Left renal cortex interstitium (tissue), 4 donors: ENCODE measurements around the gene CHI3L2. TPM values are rescaled to one million over a fixed set of nuclear protein-coding genes. Genes with fewer than 3 reads are reported as not detected.

Experiments used
- DNase-seq, 4 donors: peaks; one replicate each; pipeline ENCODE4 v3.0.0-alpha.2; 2013; ENCODE audit warnings: low read depth in 4 of 4, low spot score in 2 of 4, missing footprints in 1 of 4
- polyA plus RNA-seq, 4 donors: library from polyadenylated mRNA; unstranded; fragments of 120-200 nt; gene quantifications; one replicate each; pipeline ENCODE4 v1.2.1, GENCODE V29; 2013; ENCODE audit not compliant: insufficient read length in 4 of 4

The CHI3L2 gene
- polyA plus RNA-seq, 4 donors, result 0.07 to 0.22 TPM; not detected in 2

DNA sequence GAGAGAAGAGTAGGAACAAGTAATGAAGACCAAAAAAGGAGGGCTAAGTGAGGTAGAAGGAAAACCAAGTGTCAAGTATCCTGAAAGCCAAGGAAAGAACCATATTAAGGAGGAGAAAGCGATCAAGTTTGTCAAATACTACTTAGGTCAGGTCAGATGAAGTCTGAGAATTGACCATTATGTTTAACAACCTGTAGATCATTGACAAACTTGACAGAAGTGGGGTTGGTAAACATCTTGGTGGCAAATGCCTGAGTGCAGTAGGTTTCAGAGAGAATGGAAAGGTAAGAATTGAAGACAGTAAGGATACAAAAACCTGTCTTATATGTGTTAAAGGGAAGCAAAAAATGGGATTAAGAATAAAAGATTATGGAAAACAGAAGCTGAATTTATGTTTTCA is 59.4 kb downstream of the CHI3L2 start:
- DNase-seq, result no peak

DNA sequence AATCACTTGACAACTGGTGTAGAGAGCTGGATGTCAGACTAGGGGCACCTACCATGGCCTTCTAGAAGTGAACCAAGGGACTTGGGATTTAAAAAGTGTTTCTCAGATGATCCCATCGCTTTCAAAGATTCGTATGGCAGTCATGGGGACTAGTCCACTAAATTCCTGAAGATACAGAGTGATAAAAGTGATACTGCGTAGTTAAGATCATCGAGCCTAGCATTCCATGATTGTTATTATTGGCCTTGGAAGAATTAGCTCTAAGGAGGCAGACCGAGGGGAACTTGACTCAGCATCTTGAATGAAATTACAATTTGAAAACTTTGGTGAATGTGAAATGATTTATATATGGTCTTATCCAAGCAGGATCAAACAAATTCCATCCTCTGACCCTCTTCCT is 61.9 kb downstream of the CHI3L2 start:
- DNase-seq, result no peak

DNA sequence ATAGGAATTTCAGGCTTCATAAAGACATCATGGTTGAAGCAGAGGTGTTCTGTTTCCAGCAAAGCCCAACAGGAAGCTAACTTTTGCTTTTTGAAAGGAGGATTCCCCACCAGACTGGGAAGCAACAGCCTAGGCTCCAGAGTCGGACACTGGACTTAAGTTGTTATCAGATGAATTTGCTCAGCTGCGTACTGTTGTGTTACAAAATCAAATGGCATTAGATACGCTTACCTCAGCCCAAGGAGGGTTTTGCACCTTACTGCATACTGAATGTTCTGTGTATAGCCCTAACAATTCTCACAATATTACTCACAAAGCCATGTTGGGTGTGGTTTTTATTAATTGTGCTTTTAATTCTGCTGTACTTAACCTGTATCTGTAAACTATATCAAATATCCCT is 62.6 kb downstream of the CHI3L2 start:
- no peak for DNase-seq

DNA sequence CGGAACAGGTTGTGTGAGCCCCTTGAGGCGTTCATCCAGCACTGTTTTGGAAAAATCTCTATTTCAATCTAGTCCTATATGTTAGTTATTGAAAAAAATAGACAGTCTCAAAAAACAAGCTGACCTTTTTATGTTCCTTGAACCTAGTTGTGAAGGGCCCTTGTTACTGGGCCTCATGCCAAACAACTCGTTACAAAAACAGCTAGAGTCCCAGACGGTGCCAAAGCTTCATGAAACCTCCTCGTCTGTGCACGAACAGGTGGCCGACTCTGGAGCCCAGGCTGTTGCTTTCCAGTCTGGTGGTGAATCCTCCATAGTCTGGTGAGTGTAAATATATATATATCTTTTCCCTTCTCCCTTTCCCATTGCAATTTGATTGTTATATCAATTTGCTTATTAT is 63.1 kb downstream of the CHI3L2 start, which contains the start of gene CHIA:
Gene CHIA, plus strand, starts transcription at position 222 of the 400 bp plus-strand sequence. CDS start 19,617 bp downstream, outside the sequence.
- DNase-seq, result no peak

Other genes with a start within 250 kb of the CHI3L2 start
- 10 to 100 TPM; 57.9 to 76.5 (median 66.3) TPM for gene DRAM2, start 87.6 kb upstream of the CHI3L2 start, polyA plus RNA-seq
- 10 to 100 TPM; 41.9 to 55.9 (median 46.0) TPM for gene CEPT1, start 87.5 kb upstream of the CHI3L2 start, polyA plus RNA-seq
- gene DENND2D, start 27.1 kb upstream of the CHI3L2 start, polyA plus RNA-seq, result 10 to 100 TPM; 14.0 to 20.0 (median 18.2) TPM
- gene CHIA, start 63.1 kb downstream of the CHI3L2 start, polyA plus RNA-seq, result not detected
- gene OVGP1, start 200.0 kb downstream of the CHI3L2 start, polyA plus RNA-seq, result 1 to 10 TPM; 2.9 to 6.9 (median 4.2) TPM
- 10 to 100 TPM; 37.4 to 44.7 (median 39.6) TPM for gene WDR77, start 221.5 kb downstream of the CHI3L2 start, polyA plus RNA-seq
- gene ATP5PB, start 221.8 kb downstream of the CHI3L2 start, polyA plus RNA-seq, result 100 to 1,000 TPM; 329 to 466 (median 367) TPM
- gene C1orf162, start 246.3 kb downstream of the CHI3L2 start, polyA plus RNA-seq, result 1 to 10 TPM; 2.5 to 5.3 (median 4.2) TPM